Progenitor cell of endocrine pancreas (in vitro differentiated cells): ENCODE data around the gene SCAMP4. TPM values are rescaled to one million over a fixed set of nuclear protein-coding genes. Genes with fewer than 3 reads are reported as not detected.

ENCODE experiments used
- DNase-seq: peaks from one replicate; pipeline ENCODE4 v3.0.0; 2021; ENCODE audit warnings: low spot score; ENCODE audit not compliant: unreplicated experiment
- H3K27ac Mint-ChIP-seq: 2 replicates; pipeline ENCODE4 v1.8.0; 2021; ENCODE audit warnings: mild to moderate bottlenecking, moderate library complexity, mixed read lengths
- H3K27me3 Mint-ChIP-seq: 2 replicates; pipeline ENCODE4 v1.8.0; 2021; ENCODE audit warnings: mixed read lengths
- H3K36me3 Mint-ChIP-seq: 2 replicates; pipeline ENCODE4 v1.8.0; 2022; ENCODE audit warnings: mixed read lengths; ENCODE audit not compliant: insufficient read depth
- H3K4me1 Mint-ChIP-seq: 2 replicates; pipeline ENCODE4 v1.8.0; 2021; ENCODE audit warnings: low read depth, mixed read lengths
- H3K4me3 Mint-ChIP-seq: 2 replicates; pipeline ENCODE4 v1.8.0; 2021; ENCODE audit warnings: low read depth, mild to moderate bottlenecking, moderate library complexity, mixed read lengths
- H3K9me3 Mint-ChIP-seq: 2 replicates; pipeline ENCODE4 v1.8.0; 2021; ENCODE audit warnings: low read depth, mixed read lengths
- total RNA-seq: library from RNA; stranded (reverse); gene quantifications from 2 replicates; pipeline ENCODE4 v1.2.1, GENCODE V29; 2021
- TF ChIP-seq, protein P1 (sequence below): fragments of 200-600 bp; sonication (generic); IDR thresholded peaks from one replicate; pipeline ENCODE4 v1.5.0; 2021; ENCODE audit warnings: antibody characterized with exemption, mild to moderate bottlenecking; ENCODE audit not compliant: unreplicated experiment

The SCAMP4 gene
- total RNA-seq, 1 donor from 2014 or later, result 102 TPM

DNA sequence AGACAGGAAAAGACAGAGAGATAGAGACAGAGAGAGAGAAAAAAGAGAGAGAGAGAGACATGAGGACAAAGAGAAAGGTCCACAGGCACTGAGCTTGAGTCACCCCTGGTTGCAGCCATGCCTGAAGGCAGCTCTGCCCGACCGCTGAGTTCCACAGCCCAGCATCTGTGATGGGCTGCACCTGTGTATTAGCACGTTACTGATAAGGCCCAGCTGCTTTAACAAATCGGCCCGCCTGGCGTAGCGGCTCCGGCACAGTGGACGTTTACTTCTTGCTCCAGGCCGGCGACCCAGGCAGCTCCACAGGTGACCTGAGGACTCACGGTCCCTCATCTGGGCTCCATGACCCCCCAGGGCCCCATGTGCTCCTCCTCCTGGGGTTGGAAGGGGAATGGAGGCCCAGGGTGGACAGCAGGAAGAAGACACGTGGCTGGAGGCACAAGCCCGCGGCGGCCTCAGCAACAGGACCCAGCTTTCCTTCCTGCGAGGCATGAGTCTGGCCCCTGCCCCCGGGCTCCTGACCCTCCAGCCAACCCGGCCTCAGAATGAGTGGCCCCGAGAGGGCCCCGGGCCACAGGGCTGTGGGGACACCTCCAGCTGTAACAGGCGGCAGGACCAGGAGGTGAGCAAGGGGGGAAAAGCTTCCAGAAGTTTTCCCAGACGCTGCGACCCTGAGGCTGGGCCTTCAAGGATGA lies 31.9 kb downstream of the SCAMP4 start:
- Mint-ChIP-seq H3K27me3 (no peaks in the 10 kb centered on the region), H3K4me1 (peaks cover 7% of the 10 kb centered on the region), H3K4me3 (no peak overlapping the region), H3K27ac (no peak overlapping the region), H3K36me3 (peaks cover 2% of the 10 kb centered on the region), H3K9me3 (peaks cover 3% of the 10 kb centered on the region)
- TF ChIP-seq, protein P1, sequence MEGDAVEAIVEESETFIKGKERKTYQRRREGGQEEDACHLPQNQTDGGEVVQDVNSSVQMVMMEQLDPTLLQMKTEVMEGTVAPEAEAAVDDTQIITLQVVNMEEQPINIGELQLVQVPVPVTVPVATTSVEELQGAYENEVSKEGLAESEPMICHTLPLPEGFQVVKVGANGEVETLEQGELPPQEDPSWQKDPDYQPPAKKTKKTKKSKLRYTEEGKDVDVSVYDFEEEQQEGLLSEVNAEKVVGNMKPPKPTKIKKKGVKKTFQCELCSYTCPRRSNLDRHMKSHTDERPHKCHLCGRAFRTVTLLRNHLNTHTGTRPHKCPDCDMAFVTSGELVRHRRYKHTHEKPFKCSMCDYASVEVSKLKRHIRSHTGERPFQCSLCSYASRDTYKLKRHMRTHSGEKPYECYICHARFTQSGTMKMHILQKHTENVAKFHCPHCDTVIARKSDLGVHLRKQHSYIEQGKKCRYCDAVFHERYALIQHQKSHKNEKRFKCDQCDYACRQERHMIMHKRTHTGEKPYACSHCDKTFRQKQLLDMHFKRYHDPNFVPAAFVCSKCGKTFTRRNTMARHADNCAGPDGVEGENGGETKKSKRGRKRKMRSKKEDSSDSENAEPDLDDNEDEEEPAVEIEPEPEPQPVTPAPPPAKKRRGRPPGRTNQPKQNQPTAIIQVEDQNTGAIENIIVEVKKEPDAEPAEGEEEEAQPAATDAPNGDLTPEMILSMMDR, result no peak
- no peak for DNase-seq

DNA sequence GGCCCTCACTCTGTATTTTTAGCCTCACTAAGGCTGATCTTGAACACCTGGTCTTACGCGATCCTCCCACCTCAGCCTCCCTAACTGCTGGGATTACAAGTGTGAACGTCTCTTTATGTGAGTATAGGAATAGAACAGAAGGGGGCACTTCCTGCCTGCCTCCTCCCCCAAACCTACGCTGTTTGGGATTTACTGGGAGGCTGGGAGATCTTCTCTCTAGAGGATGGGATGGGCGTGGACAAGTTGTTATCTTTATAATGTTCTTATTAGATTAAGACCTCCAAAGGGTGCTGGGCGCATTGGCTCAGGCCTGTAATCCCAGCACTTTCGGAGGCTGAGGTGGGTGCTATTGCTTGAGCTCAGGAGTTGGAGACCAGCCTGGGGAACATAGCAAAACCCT lies 32.9 kb downstream of the SCAMP4 start:
- no peak overlapping the region for H3K4me3 Mint-ChIP-seq
- peaks cover 3% of the 10 kb centered on the region for H3K9me3 Mint-ChIP-seq
- H3K27ac Mint-ChIP-seq, result no peak overlapping the region
- TF ChIP-seq, protein P1, result no peak
- H3K27me3 Mint-ChIP-seq, result no peaks in the 10 kb centered on the region
- peaks cover 11% of the 10 kb centered on the region for H3K4me1 Mint-ChIP-seq
- peaks cover 2% of the 10 kb centered on the region for H3K36me3 Mint-ChIP-seq
- no peak for DNase-seq

DNA sequence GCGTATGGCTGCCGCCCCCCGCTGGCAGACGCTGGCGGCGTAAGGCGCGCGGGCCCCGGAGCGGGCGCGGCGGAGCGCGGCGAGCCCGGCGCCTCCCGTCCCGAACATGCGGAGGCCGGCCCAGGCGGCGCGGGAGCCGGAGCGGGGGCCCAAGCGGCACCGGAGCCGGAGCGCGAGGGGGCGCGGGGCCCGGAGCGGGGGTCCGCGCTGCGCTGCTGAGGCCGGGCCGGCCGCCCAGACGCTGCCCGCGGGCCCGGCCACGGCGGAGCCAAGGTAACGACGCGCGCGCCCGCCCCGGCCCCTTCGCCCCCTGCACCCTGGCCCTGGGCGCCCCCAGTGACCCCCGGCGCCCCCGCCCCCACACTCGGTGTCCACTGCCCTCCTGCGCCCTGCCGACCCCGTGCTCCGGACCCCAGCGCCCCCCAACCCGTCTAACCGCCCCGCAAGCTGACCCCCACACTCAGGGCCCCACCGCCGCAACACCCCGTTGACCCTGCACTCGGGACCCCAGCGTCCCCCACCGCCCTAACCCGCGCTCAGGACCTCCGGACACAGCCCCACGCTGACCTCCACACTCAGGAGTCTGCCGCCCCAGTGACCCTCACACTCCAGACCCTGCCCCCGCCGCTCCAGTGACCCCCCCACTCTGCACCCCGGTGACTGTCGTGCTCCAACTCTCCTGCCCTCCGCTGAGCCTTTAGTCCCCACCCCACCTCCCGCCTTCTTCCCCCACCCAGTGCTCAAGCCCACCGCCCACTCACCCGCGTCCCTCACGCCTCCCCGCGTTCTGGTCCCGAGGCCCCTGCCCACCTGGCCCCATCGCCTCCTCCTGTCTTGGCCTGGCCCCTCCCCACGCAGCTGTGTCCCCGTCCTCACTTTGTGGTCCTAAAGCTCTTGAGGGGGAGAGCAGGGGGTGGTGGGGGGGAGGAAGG lies 36.2 kb downstream of the SCAMP4 start, which contains the start of gene CSNK1G2:
Gene CSNK1G2 (plus strand): TSS at position 27 of the 932 bp plus-strand sequence. CDS start 28,601 bp downstream, outside the sequence.
- H3K9me3 Mint-ChIP-seq, result no peaks in the 10 kb centered on the region
- TF ChIP-seq, protein P1, result peak; percentile 14
- H3K27ac Mint-ChIP-seq, result peak within 1 kb of the TSS; percentile 98
- no peak for DNase-seq
- H3K4me3 Mint-ChIP-seq, result peak within 1 kb of the TSS; percentile 92
- H3K36me3 Mint-ChIP-seq, result no peaks in the 10 kb centered on the region
- H3K4me1 Mint-ChIP-seq, result peaks cover 16% of the 10 kb centered on the region
- no peaks in the 10 kb centered on the region for H3K27me3 Mint-ChIP-seq

DNA sequence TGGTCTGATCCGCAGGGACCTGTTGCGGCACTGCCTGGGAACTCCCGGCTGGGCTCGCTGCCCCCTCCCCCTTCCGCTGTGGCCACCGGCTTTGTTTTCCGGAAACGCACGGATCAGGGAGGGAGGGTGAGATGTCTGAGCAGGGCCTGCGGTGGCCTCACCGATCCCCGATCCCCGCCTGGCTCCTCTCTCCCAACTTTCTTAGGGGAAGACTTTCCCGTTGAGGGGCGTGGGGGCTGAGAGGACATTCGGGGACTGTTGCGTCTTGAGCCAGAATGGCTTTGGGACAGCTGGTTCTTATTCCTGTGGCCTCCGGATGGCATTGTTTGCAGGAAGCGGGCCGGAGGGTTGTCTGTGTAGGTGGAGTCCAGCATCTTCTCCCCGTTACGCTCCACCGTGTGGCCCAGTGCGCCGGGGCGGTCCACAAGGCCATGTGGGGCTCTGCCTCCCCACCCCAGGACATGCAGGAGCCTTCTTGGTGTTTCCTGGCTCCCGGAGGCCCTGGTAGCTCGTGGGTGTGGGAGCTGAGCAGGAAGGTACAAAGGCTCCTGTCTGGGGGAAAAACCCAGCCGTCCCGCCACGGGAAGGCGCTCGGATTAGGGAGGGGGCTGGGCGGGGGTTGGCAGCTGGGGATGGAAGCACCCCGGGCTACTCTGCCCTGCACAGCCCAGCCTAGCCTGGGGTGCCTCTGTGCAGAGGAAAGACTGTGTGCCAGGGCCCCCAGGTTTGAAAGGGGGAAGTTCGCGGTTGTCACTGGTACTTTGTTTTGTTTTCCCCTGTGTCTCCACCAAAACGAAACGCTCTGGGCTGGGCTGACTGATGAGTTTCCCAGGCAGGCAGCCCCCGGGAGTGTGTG lies 37.1 kb downstream of the SCAMP4 start:
- peak; percentile 71 for DNase-seq
- H3K27ac Mint-ChIP-seq, result peak overlapping the region; percentile 96
- H3K27me3 Mint-ChIP-seq, result no peaks in the 10 kb centered on the region
- no peaks in the 10 kb centered on the region for H3K36me3 Mint-ChIP-seq
- H3K9me3 Mint-ChIP-seq, result no peaks in the 10 kb centered on the region
- peak overlapping the region; percentile 92 for H3K4me3 Mint-ChIP-seq
- TF ChIP-seq, protein P1, result no peak
- peaks cover 16% of the 10 kb centered on the region for H3K4me1 Mint-ChIP-seq
